ENCODE results near the gene PFKFB4.
"Not testable (repeated sequence)": the region's sequence is repeated elsewhere in the genome, so short reads cannot be mapped to it uniquely, and the experiment has no call there.

The PFKFB4 gene

DNA sequence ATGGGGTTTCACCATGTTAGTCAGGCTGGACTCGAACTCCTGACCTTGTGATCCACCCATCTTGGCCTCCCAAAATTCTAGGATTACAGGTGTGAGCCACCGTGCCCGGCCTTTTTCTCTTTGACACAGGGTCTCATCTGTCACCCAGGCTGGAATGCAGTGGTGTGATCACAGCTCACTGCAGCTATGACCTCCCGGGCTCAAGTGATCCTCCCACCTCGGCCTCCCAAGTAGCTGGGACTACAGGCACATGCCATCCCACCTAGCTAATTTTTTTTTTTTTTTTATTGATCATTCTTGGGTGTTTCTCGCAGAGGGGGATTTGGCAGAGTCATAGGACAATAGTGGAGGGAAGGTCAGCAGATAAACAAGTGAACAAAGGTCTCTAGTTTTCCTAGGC lies 73.8 kb downstream of the PFKFB4 start:
- DNase-seq, result not testable (repeated sequence)

DNA sequence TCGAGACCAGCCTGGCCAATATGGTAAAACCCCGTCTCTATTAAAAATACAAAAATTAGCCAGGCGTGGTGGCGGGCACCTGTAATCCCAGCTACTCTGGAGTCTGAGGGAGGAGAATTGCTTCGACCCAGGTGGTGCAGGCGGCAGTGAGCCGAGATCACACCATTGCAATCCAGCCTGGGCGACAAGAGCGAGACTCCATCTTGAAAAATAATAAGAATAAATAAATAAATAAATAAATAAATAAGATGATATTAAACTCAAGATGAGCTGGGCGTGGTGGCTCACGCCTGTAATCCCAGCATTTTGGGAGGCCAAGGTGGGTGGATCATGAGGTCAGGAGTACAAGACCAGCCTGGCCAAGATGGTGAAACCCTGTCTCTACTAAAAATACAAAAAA lies 75.7 kb downstream of the PFKFB4 start:
- not testable (repeated sequence) for DNase-seq

DNA sequence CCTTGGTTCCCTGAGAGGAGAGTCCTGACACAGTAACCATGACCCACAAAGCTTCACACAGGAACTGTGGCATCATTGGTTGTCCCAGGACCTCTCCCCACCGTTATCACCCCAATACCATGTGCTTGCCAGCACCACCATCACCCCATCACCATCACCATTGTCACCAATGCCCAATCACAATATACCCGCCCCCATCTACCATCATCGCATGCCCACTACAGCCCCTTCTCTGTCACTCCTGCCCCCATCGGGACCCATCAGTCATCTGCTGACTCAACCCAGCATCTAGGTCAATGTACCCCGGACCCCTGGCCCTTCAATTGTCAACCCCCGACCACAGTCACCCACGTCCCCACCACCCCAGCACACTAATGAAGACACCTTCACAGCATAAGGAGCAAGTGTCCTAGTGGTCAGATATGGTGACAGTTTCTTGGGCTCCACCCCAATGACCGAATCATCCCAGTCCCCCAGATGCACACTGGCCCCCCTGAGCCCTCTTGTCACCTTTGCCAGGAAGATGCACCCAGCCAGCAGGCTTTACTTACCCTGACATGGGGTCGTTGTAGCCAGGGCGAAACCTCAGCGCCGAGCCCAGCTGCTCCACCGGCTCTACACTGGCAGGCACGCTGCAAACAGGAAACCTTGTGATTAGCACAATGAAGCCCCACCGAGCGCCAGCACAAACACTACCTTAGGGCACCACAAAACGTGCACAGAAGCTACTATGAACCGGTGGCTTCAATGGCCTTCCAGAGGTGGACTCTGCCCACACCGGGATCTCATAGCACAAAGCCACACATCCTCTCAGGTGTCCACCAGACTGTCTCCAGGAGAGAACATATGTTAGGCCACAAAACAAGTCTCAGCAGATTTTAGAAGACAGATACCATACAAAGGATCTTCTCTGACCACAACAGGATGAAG lies 77.7 kb downstream of the PFKFB4 start:
- DNase-seq, result no peak

DNA sequence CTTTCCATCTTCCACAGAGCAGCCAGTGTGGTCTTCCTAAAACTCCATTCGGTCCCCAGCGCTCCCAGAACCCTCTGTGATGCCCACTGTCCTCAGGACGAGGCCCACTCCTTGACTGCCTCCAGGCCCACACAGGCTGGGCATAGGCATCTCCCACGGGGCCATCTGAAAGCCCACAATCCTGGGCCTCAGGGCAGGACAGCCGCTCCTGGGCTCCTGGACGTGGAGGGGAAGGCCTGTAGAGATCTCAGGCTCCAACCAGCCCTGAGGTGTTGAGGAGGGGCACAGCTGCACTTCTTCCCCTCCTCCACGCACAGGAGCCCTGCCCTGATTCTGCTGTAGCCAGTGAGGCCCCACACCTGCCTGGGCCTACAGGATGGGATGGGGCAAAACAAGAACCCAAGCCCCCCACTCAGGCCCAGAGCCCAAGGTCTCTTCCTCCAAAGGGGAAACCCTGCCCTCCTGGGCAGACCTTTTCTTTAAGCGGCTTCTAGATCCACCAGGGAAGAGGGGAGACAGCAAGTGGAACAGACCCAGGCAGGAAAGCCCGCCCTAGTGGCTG lies 78.6 kb downstream of the PFKFB4 start:
- DNase-seq, result no peak

DNA sequence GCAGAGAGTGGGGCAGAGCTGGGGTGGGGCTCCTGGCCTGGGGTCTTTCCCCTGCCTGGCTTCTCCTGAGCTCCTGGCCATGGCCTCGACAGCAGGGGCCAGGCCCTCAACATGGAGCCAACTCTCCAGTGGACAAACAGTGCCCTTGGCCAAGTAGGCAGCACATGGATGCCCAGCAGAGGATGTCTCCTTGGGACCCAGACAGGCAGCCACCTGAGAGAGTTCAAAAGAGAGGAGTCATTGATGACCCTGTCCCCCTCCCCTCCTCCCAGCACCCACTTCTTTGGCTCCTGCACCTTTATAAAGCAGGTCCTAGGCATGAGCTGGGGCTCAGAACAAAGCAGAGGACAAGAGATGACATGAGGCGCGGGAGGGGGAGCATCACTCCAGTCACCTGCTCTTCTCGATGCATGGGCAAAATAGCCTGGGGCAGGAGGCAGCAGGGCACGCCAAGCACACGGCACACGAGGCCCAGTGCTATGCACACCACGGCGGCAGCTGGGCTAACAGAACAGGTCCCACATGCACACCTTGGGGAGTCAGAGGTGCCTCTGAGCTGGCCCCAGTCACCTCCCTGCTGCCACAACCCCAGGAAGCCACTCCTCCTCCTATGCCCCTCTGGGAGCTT lies 80.1 kb downstream of the PFKFB4 start:
- DNase-seq, result no peak

DNA sequence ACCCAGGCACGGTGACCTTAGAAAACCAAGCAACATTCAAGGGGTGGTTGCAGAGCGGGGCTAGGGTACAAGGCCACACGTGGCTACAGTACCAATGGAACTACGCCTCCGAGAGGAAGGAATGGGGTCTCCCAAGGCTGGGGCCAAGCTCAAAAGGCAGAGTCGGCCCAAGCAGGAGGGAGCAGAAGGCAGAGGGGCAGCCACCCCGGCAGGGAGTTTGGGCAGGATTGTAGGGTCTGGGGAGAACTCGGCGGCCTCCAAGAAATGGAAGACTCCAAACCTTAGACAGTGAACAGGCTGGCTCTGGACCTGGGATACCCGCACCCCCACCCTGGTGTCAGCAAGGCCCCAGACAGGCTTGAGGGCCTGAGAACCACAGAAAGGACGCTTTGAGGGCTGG lies 81.4 kb downstream of the PFKFB4 start:
- no peak for DNase-seq

DNA sequence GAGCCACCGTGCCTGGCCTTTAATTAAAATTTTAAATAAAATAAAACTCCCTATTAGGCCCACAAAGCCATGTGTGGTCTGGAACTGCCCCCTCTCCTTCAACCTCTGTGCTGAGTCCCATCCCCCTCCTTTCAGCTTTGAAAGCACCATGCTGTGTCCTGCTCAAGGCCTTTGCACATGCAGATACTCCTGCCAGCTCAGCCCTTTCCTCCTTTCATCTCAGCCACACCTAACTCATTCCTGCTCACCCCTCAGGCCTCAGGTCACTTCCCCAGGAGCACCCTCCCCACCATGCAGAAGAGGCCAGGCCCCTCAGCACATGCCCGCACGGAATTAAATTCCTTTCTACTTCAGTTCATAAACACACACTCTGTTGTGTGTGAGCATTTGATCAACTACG lies 82.0 kb downstream of the PFKFB4 start:
- no peak for DNase-seq

DNA sequence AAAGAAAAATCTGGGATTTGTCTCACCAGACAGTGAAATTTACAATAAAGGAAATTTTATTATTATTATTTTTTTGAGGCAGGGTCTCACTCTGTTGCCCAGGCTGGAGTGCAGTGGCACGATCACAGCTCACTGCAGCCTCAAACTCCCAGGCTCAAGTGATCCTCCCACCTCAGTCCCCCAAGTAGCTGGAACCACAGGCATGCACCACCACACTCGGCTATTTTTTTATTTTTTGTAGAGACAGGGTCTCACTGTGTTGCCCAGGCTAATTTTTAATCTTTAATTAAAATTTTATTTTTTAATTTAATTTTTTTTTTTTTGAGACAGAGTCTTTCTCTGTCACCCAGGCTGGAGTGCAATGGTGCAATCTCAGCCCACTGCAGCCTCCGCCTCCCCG lies 82.6 kb downstream of the PFKFB4 start:
- not testable (repeated sequence) for DNase-seq

DNA sequence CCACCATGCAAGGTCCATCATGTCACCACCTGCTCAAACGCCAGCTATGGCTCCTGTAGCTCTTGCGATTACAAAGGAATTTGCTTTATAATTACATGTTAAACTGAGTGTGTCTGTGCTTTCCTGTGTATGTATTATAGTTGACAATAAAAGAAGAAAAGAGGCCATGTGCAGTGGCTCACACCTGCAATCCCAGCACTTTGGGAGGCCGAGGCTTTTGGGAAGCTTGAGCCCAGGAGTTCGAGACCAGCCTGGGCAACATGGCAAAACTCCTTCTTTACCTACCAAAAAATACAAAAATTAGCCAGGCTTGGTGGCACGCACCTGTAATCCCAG lies 83.0 kb downstream of the PFKFB4 start:
- DNase-seq, result no peak

DNA sequence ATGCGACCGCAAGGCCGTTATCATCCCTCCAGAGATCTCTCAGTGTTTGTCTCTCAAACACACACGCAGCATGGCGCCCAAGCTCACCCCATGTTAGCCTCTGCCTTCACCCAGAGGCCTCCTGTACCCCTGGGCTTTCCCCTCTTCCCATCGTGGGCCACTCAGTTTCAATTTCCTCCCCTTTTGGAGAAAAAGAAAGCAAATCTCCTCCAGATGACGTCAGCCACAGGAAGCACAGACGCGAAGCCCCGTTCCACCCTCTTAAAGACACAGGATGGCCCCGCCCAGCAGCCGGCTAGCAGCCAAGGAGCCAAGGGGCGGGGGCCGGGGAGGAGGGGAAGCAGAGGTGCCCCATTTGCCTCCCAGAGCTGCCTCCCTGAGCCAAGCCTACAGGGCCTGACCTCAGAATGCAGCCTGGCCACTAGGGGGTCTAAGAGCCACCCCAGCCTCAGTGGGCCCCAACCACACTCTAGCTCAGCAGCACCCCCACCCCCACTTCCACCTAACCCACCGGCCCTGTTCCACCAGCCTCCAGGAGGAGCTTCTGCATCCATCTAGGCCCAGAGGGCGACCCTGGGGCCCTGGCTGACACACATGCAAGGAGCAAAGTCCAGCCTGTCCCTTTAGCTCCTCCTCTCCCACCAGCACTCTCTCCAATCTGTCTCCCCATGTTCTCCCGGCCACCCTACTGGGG lies 83.5 kb downstream of the PFKFB4 start:
- DNase-seq, result peak; percentile 76

DNA sequence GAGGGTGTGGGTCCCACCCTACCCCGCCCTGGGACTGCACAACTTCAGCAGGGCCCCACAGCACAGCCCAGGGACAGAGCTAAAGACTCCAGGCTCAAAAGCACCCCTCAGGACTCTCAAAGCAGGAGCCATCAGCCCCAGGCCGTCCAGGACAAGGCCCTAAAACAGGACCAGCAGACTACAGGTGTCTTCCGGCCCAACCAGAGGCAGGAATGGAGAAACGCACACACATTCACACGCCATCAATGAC lies 84.0 kb downstream of the PFKFB4 start:
- no peak for DNase-seq

DNA sequence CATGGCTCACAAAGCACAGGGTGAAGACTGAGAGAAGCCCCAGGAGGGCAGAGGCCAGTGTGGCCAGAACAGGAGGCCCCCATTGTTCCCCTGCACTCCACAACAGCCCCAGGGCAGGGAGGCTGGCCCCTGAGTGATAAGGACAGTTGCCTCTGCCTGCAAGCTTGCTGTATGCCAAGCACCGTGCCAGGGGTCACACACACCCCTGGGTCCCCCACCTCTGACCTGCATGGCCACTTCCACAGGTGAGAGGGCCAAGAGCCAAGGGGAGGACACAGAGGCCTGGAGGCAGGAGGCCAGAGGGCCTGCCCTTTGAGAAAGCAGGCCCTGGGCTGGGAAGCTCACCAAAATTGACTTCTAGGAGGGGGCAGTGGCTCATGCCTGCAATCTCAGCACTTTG lies 86.3 kb downstream of the PFKFB4 start:
- no peak for DNase-seq

DNA sequence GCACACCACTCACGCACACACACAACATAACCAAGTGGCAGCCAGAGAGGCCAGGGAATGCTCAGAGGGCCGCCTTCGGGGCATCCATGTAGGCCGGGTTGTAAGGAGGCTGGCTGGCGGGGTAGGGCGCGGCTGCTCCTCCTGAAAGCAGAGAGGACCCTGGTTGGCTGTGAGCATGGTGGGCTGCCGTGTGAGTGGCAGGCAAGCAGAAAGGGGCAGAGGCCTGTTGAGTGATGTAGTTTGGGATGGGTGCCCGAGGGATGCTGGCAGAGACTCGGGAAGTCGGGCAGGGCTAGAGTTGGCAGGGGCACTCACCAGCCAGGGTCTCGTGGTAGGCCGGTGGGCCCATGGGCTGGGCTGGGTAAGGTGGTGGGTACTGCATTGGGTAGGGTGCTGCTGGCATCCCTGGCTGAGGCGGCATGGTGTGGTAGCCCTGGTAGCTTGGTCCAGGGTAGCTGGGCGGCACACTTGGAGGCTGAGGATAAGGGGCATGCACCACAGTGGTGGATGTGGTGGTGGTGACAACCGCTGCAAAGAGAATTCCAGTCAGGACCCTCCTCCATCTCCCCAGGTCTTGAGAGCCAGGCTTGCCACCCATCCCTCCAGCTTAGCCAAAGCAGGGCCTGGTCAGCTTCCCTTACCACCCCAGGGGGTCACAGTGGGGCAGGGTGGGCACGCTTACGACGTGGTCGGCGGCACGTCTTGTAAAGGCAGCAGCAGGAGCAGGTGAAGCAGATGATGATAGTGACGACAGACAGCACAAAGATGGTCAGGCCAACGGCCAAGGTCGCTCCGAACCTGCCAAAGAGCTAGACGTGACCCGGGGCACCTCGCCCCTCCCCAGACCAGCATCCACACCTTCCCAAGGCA lies 87.3 kb downstream of the PFKFB4 start:
- DNase-seq, result no peak

DNA sequence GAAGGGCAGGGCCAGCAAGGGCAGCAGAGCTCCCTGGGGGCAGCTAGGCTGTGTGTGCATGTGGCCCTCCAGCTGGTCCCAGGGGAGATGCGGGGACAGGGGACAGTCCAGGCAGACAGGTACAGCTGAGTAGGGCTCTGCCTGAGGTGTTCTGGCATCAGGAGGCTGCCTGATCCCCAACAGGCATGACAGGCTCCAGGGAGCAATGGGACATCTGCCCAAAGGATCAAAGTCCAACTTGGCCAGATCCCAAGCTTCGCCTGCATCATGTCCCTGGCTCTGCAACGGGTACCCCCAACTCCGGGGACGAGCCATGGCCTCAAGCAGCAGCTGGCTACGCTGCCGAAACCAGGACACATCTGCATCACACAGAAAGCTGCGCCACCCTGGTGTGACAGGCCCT lies 88.3 kb downstream of the PFKFB4 start:
- DNase-seq, result no peak
